HEK293T (cell line): ENCODE measurements around the gene C9orf85.

Experiments
- CTCF ChIA-PET: fragments of 350-600 bp; formaldehyde crosslinking; extraction: SDS; loops from one replicate; lab custom pipeline; 2021; ENCODE audit warnings: antibody characterized with exemption, inconsistent platforms; lab: Yijun Ruan, JAX
- POLR2A ChIA-PET: fragments of 350-600 bp; formaldehyde crosslinking; extraction: SDS; loops from one replicate; lab custom pipeline; 2020; ENCODE audit warnings: antibody characterized with exemption, inconsistent platforms; lab: Yijun Ruan, JAX
- DNase-seq: peaks from one replicate; pipeline ENCODE4 v3.0.0; 2012; ENCODE audit warnings: mixed read lengths; ENCODE audit errors: extremely low spot score
- ARNT ChIP-seq: fragments of 450-650 bp; IDR thresholded peaks from 2 replicates; pipeline ENCODE4 v1.6.1; 2017; ENCODE audit warnings: mild to moderate bottlenecking
- BHLHE40 ChIP-seq: fragments of 450-650 bp; IDR thresholded peaks from 2 replicates; pipeline ENCODE4 v1.6.1; 2016; ENCODE audit warnings: mild to moderate bottlenecking, moderate library complexity, borderline replicate concordance
- CTBP1 ChIP-seq: fragments of 450-650 bp; IDR thresholded peaks from 2 replicates; pipeline ENCODE4 v1.6.1; 2016; ENCODE audit warnings: borderline replicate concordance
- ELF4 ChIP-seq: fragments of 450-650 bp; IDR thresholded peaks from 2 replicates; pipeline ENCODE4 v1.6.1; 2017; ENCODE audit warnings: antibody characterized with exemption
- FOXA1 ChIP-seq: fragments of 450-650 bp; IDR thresholded peaks from 2 replicates; pipeline ENCODE4 v1.6.1; 2016; ENCODE audit warnings: mild to moderate bottlenecking
- FOXK2 ChIP-seq: fragments of 450-650 bp; IDR thresholded peaks from 2 replicates; pipeline ENCODE4 v1.6.1; 2016; ENCODE audit warnings: mild to moderate bottlenecking
- FOXM1 ChIP-seq: fragments of 450-650 bp; IDR thresholded peaks from 2 replicates; pipeline ENCODE4 v1.6.1; 2017; ENCODE audit warnings: mild to moderate bottlenecking, borderline replicate concordance
- HDGF ChIP-seq: fragments of 450-650 bp; IDR thresholded peaks from 2 replicates; pipeline ENCODE4 v1.6.1; 2017; ENCODE audit warnings: antibody characterized with exemption, borderline replicate concordance
- L3MBTL2 ChIP-seq: fragments of 450-650 bp; conservative IDR thresholded peaks from 2 replicates; pipeline ENCODE4 v1.6.1; 2016; ENCODE audit warnings: mild to moderate bottlenecking
- LEF1 ChIP-seq: fragments of 450-650 bp; IDR thresholded peaks from 2 replicates; pipeline ENCODE4 v1.6.1; 2017; ENCODE audit warnings: mild to moderate bottlenecking, borderline replicate concordance
- NFRKB ChIP-seq: fragments of 450-650 bp; IDR thresholded peaks from 2 replicates; pipeline ENCODE4 v1.6.1; 2016; ENCODE audit warnings: mild to moderate bottlenecking, moderate library complexity
- SP1 ChIP-seq: fragments of 450-650 bp; IDR thresholded peaks from 2 replicates; pipeline ENCODE4 v1.6.1; 2017
- SUZ12 ChIP-seq: fragments of 450-650 bp; IDR thresholded peaks from 2 replicates; pipeline ENCODE4 v1.6.1; 2016; ENCODE audit warnings: mild to moderate bottlenecking
- TARDBP ChIP-seq: fragments of 450-650 bp; IDR thresholded peaks from 2 replicates; pipeline ENCODE4 v1.6.1; 2016
- ZNF384 ChIP-seq: fragments of 450-650 bp; IDR thresholded peaks from 2 replicates; pipeline ENCODE4 v1.6.1; 2016
- TF ChIP-seq, protein P1 (sequence below): fragments of 450-650 bp; IDR thresholded peaks from 2 replicates; pipeline ENCODE4 v1.6.1; 2016

Gene C9orf85

DNA sequence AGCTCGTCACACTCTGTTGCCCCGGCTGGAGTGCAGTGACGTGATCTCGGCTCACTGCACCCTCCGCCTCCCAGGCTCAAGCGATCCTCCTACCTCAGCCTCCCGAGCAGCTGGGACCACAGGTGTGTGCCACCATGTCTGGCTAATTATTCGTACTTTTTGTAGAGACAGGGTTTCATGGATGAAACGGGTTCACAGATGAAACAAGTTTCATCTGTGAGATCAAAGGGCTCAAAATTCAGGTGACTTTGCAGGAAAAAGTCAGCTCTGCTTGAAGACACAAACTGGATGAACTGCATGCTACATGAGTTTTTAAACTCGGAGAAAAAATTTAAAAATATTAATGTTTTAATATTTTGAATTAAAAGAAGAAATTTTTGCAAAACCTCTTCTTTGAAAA is 24.9 kb upstream of the C9orf85 start:
- DNase-seq: no peak
- POLR2A ChIA-PET: no interaction called here
- CTCF ChIA-PET: interaction anchor here (0.9 kb wide), 1 partner anchor 10 kb away, joined by 3 read pairs; no protein-coding TSS in a partner anchor
- TF ChIP-seq FOXK2: no peak
- TF ChIP-seq TARDBP: no peak
- no peak for TF ChIP-seq L3MBTL2
- no peak for TF ChIP-seq HDGF
- TF ChIP-seq ARNT: no peak
- no peak for TF ChIP-seq LEF1
- TF ChIP-seq ELF4: no peak
- no peak for TF ChIP-seq ZNF384
- TF ChIP-seq FOXM1: no peak
- TF ChIP-seq SUZ12: no peak
- TF ChIP-seq SP1: no peak
- TF ChIP-seq BHLHE40: no peak
- TF ChIP-seq, protein P1, sequence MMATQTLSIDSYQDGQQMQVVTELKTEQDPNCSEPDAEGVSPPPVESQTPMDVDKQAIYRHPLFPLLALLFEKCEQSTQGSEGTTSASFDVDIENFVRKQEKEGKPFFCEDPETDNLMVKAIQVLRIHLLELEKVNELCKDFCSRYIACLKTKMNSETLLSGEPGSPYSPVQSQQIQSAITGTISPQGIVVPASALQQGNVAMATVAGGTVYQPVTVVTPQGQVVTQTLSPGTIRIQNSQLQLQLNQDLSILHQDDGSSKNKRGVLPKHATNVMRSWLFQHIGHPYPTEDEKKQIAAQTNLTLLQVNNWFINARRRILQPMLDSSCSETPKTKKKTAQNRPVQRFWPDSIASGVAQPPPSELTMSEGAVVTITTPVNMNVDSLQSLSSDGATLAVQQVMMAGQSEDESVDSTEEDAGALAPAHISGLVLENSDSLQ: no peak
- no peak for TF ChIP-seq CTBP1
- TF ChIP-seq NFRKB: no peak

DNA sequence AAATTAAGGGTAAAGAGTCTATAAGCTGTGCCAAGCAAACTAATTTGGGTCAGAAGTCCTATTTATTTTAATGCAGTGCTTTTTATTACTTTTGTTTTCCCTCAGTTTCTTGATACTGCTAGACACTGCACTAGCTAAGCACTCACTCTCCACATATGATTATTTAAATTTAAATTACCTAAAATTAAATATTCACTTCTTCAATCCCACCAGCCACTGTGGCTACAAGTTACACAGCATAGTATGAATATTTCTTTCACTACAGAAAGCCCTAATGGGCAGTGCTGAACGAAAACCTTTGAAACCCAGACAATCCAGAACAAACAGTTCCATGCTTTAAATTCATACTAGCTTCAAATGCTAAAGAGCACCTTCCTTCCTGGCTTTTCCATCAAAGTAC is 24.1 kb upstream of the C9orf85 start:
- ChIA-PET CTCF (no interaction called here), POLR2A (no interaction called here)
- no peak for DNase-seq
- TF ChIP-seq BHLHE40: no peak
- TF ChIP-seq LEF1: no peak
- TF ChIP-seq FOXA1: no peak
- TF ChIP-seq ZNF384: no peak
- TF ChIP-seq CTBP1: no peak
- TF ChIP-seq HDGF: no peak
- TF ChIP-seq FOXK2: no peak
- TF ChIP-seq, protein P1: no peak
- no peak for TF ChIP-seq SUZ12
- no peak for TF ChIP-seq ARNT
- no peak for TF ChIP-seq FOXM1

DNA sequence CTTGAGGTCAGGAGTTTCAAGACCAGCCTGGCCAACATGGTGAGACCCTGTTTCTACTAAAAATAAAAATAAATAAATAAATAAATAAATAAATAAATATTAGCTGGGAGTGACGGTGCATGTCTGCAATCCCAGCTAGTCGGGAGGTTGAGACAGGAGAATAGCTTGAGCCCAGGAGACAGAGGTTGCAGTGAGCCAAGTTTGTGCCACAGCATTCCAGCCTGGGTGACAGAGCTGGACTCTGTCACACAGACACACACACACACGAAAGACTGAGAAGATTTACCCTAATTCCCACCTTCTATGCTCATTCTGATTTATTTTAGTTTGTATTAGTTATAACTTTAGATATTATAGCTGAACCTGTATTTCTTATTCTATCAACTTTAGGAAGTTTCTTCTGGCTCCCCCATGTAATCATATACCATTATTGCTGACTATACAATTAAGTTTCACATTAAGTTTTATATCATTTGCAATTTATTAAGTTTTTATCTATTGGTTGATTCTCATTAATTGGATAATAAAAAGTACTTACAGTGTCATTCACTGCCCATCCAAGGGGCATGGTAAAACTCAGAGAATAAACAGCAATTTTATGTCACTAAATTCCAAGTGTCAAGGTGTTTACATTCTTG is 21.3 kb upstream of the C9orf85 start:
- TF ChIP-seq ARNT (no peak), HDGF (no peak), SUZ12 (no peak), ZNF384 (no peak), FOXA1 (no peak), CTBP1 (no peak)
- no peak for DNase-seq
- ChIA-PET POLR2A (interaction anchor here (1.0 kb wide), 1 partner anchor 21 kb away, joined by 4 read pairs; the partner anchor contains the start of genes ABHD17B and C9orf85), CTCF (no interaction called here)

DNA sequence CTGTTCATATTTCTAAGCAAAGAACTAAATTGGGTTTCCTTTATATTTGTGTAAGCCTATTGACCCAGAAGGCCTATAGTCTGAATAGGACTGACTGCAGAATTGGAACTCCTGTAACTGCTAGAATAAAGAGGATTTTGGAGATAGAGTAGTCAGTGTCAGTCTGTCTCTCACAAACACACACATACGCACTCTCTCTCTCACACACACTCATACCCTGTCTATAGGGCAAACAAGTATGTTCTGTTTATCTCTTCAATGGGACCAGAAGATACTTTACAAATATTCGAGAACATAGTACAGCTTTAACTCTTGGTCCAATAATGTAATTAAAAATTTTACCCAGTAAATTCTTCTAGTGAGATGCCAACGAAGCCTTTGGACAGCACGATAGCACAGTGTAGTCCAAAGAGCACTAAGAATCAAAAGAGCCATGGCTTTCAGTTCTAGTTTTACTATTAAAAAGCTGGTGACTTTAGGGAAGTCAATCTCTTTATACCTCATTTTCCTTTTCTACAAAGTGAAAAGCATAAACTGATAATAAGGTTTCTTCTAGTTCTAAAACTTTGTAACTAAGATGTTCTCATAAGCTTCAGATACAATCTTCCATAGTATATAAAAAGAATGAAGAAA is 19.8 kb upstream of the C9orf85 start:
- ChIA-PET CTCF (no interaction called here), POLR2A (no interaction called here)
- TF ChIP-seq ZNF384 (no peak), SUZ12 (no peak), SP1 (no peak), CTBP1 (no peak), ARNT (no peak), LEF1 (no peak), NFRKB (no peak), FOXA1 (no peak), L3MBTL2 (no peak), HDGF (no peak), ELF4 (no peak), BHLHE40 (no peak), TARDBP (no peak), FOXM1 (no peak), FOXK2 (no peak)
- TF ChIP-seq, protein P1: no peak
- DNase-seq: no peak

DNA sequence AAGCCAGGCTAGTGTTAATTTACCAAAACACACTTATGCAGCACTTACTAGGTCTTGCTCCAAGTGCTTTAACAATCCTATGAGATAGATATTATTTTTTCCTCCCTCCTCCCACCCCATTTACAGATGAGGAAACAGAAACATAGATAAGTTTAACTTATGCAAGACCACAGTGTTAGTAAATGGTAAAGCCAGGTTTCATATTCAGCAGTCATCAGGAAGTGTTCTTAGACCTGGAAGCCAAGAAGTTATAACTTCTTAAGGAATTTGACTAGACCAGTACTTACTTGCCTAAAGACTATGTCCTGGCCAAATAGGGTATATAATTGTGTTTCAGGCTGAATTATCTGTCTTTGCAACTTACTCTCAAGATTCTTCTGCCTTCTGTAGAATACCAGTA is 16.3 kb upstream of the C9orf85 start:
- DNase-seq: no peak
- ChIA-PET POLR2A (no interaction called here), CTCF (no interaction called here)
- TF ChIP-seq CTBP1 (no peak), HDGF (no peak), NFRKB (no peak)

DNA sequence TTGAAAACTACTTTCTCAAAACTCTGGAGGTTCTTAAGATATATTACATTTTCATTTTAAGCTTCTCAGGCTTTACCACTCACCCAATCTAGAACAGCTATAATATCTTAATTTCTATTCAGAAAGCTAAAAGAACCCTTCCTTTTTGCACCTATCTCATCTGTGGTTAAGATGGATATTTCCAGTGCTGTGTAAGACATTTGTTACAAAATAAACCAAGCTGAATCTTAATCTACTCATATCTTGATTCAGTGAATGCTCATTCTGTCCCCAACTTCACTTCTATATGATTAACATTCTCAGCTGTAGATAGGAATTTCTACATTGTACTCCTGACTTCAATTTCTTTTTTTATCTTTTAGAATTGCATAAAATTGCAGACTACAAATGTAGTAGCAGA is 15.5 kb upstream of the C9orf85 start:
- DNase-seq: no peak
- ChIA-PET POLR2A (no interaction called here), CTCF (no interaction called here)
- no peak for TF ChIP-seq SP1
- TF ChIP-seq L3MBTL2: no peak
- no peak for TF ChIP-seq TARDBP

DNA sequence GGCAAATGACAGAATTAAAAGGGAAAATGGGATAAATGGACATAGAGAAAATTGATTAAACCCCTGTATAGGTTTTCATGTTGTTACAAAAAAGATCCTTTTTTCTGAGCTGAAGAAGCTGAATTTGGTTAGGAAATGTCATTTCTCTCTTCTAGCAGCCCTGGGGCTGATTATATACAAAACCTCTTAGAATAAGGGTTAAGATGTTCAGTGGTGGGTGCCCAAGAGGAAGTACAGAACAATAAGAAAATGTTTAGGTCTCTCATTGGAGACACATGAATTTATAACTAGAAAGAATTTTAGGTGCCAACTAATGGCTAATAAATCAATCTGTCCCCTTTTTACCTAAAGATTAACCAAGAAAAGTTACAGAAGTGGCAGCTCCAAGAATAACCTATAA is 14.7 kb upstream of the C9orf85 start:
- CTCF ChIA-PET: interaction anchor here (1.0 kb wide), 1 partner anchor 10 kb away, joined by 3 read pairs; no protein-coding TSS in a partner anchor
- POLR2A ChIA-PET: no interaction called here
- TF ChIP-seq, protein P1: no peak
- TF ChIP-seq SP1: no peak
- no peak for TF ChIP-seq ZNF384
- TF ChIP-seq BHLHE40: no peak
- no peak for TF ChIP-seq FOXM1
- no peak for TF ChIP-seq NFRKB
- TF ChIP-seq SUZ12: no peak
- TF ChIP-seq FOXA1: no peak
- no peak for TF ChIP-seq ARNT
- no peak for TF ChIP-seq TARDBP
- no peak for TF ChIP-seq LEF1
- no peak for TF ChIP-seq HDGF
- TF ChIP-seq FOXK2: no peak
- TF ChIP-seq ELF4: no peak
- TF ChIP-seq CTBP1: no peak
- no peak for TF ChIP-seq L3MBTL2
- DNase-seq: no peak
